ENCODE measurements around the gene ABCG1. TPM values are rescaled to one million over a fixed set of nuclear protein-coding genes. Genes with fewer than 3 reads are reported as not detected.

ABCG1 gene
- total and polyA plus RNA-seq, 2 donors (not counting 3 experiments of a cell fraction or from before 2014, with no cell fraction given) = 6.7 to 19.6 TPM

GRCh38 chr21:42343556-42343955, 124.6 kb downstream of the ABCG1 start:
- no peak for FAIRE-seq

More at GRCh38 chr21:42343556-42343955, 124.6 kb downstream of the ABCG1 start:
- no peaks in the 10 kb centered on the region for H3K9me1 ChIP-seq (replicated peaks; ENCODE audit: control insufficient read depth, extremely low read depth, insufficient read depth, low read length)
- ChIA-PET CTCF (no interaction called here), POLR2A (no interaction called here)
- intact Hi-C loops (cut with micrococcal nuclease) = no loop called here
- no peaks in the 10 kb centered on the region for H3K9me3 ChIP-seq (replicated peaks; ENCODE audit: control insufficient read depth, insufficient read depth, low read length)
- H3K4me2 ChIP-seq (ENCODE audit: insufficient read depth, low read length) = no peak overlapping the region
- H3K79me2 ChIP-seq (ENCODE audit: control insufficient read depth, insufficient read depth, low read length) = no peaks in the 10 kb centered on the region
- no peak overlapping the region for H3K27ac ChIP-seq (ENCODE audit: insufficient read depth, low read depth, low read length)
- dilution Hi-C loops (cut with MboI; ENCODE audit: extremely low pct_ligation_motif_present, low sequenced_read_pairs) = no loop called here
- H2AFZ ChIP-seq (ENCODE audit: low read depth, low read length) = no peak overlapping the region
- no peak overlapping the region for H3K9ac ChIP-seq (replicated peaks; ENCODE audit: extremely low read depth, insufficient read depth, low read length)
- no TSS peak for BruUV-seq (replicated peaks)
- no peak for DNase-seq (ENCODE audit: low read depth, low spot score)
- TF ChIP-seq CTCF (IDR thresholded peaks at IDR 0.05; ENCODE audit: extremely low read depth in 1 of 2, insufficient read depth in 1 of 2, low read depth in 1 of 2, low read length in 2 of 2) (no peak), FOS (IDR thresholded peaks at IDR 0.05; ENCODE audit: borderline replicate concordance, insufficient read depth, low read length) (no peak), GATA2 (IDR thresholded peaks at IDR 0.05; ENCODE audit: insufficient read depth, insufficient read length, low read depth, low read length) (no peak), MYC (IDR thresholded peaks at IDR 0.05; ENCODE audit: low read depth, low read length) (no peak), MAX (IDR thresholded peaks at IDR 0.05; ENCODE audit: insufficient read depth, insufficient read length) (no peak), POLR2A (IDR thresholded peaks at IDR 0.05; ENCODE audit: low read depth, low read length) (no peak), EZH2 (IDR thresholded peaks at IDR 0.05; ENCODE audit: borderline replicate concordance, low read depth, low read length, severe bottlenecking) (no peak), POLR2AphosphoS5 (IDR thresholded peaks at IDR 0.05; ENCODE audit: insufficient read depth, low read depth, low read length) (no peak), JUN (IDR thresholded peaks at IDR 0.05; ENCODE audit: borderline replicate concordance, insufficient read depth, insufficient read length, low read depth) (no peak)
- no peaks in the 10 kb centered on the region for H3K4me1 ChIP-seq (ENCODE audit: control insufficient read depth, extremely low read depth, insufficient read depth, low read length)
- no peaks in the 10 kb centered on the region for H3K27me3 ChIP-seq (ENCODE audit: control insufficient read depth in 2 of 2, insufficient read depth in 2 of 2, low read length in 2 of 2)
- no peaks in the 10 kb centered on the region for H4K20me1 ChIP-seq (replicated peaks; ENCODE audit: control insufficient read depth, extremely low read depth, insufficient read depth, low read length)
- no peak overlapping the region for H3K4me3 ChIP-seq (replicated peaks in 1 of 3; ENCODE audit: insufficient read depth in 1 of 3, low read depth in 1 of 3, low read length in 3 of 3)
- H3K36me3 ChIP-seq (ENCODE audit: control insufficient read depth in 2 of 2, extremely low read depth in 1 of 2, insufficient read depth in 2 of 2, low read length in 2 of 2) = no peaks in the 10 kb centered on the region

Measured in endothelial cell of umbilical vein (primary cell).